H1 (cell line): ENCODE measurements around the gene TRAF5. TPM values are rescaled to one million over a fixed set of nuclear protein-coding genes. Genes with fewer than 3 reads are reported as not detected.

Source experiments
- CTBP2 ChIP-seq: IDR thresholded peaks from 2 replicates; pipeline ENCODE4 v1.7.0; 2011; ENCODE audit warnings: borderline replicate concordance, mild to moderate bottlenecking, moderate library complexity, mixed read lengths, low read length; ENCODE audit not compliant: insufficient read depth, insufficient read length
- polyA plus RNA-seq, 7 experiments: library from polyadenylated mRNA; depleted of rRNA in 3 of 7; stranded (reverse) in 5 of 7; unstranded in 2 of 7; fragments of >200 nt in 5 of 7; fragments of 200-250 nt in 2 of 7; gene quantifications; 1 replicate in 5 of 7; 2 replicates in 1 of 7; 4 replicates in 1 of 7; pipeline versions ENCODE4 v1.2.1 to v1.2.3, GENCODE V29; 2011 to 2013; ENCODE audit warnings: missing spikeins in 2 of 7, mixed read lengths in 2 of 7
- total RNA-seq: library from RNA; stranded (reverse); fragmentation: NEBNext Ultra II Directional; extraction: Animal tissue kit (Norgen Biotek cat#: 25700); gene quantifications from 2 replicates; pipeline ENCODE4 v1.2.1, GENCODE V29; 2021

Gene TRAF5
- total and polyA plus RNA-seq, 2 of the 8 experiments (the other 6 are each of a cell fraction or from before 2014, with no cell fraction given), result 13.0 to 17.1 TPM

DNA sequence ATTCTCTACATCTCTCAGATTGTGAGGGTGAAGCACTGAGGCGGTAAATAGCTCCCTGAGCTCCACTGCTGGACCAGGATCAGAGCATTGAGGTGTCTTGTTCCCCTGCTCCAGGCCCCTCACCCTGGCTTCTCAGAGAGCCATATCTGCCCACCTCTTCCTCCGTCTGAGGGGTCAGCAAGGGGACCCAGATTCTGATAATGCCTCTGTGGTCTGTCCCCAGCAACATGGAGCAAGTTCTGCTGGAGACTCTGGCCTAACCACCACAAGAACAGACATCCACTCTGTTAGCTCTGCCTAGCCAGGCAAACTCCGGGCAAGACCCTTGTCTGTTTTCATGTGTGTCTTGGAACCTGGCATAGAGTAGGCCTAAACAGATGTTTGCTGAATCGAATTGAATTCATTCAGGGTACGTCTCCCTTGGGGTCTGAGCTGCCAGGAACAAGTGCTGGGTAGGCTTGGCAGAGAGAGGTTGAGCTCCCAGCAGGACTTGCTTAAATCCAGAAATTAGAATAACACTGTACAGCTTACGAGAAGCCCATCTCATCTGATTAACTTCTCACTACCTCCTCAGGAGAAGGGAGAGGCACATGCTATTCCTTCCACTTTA lies 2.3 kb downstream of the TRAF5 start (continued):
- TF ChIP-seq CTBP2, result no peak
- TF ChIP-seq, all 59 proteins: peak for 0
